HepG2 (cell line): ENCODE results near the gene OPTN. TPM values are rescaled to one million over a fixed set of nuclear protein-coding genes. Genes with fewer than 3 reads are reported as not detected.
A peak's percentile ranks its signal among the peaks of the same experiment; 100 is the strongest.

ENCODE experiments used
- ARID4A ChIP-seq: sonication (generic); formaldehyde crosslinking; IDR thresholded peaks from 2 replicates; pipeline ENCODE4 v1.5.0; 2020; ENCODE audit warnings: mild to moderate bottlenecking, missing genetic modification reagents, borderline replicate concordance
- ASH2L ChIP-seq: fragments of 300-600, 200-600 bp; sonication (generic); IDR thresholded peaks from 2 replicates; pipeline ENCODE4 v1.7.0; 2017; ENCODE audit warnings: low read depth, mild to moderate bottlenecking, moderate library complexity, mixed read lengths, low read length; ENCODE audit not compliant: insufficient read length
- ELF1 ChIP-seq: sonication (generic); formaldehyde crosslinking; IDR thresholded peaks from 2 replicates; pipeline ENCODE4 v1.4.0; 2020; ENCODE audit warnings: missing genetic modification reagents
- JUND ChIP-seq: sonication (generic); formaldehyde crosslinking; IDR thresholded peaks from 2 replicates; pipeline ENCODE4 v1.8.0; 2022; ENCODE audit warnings: mild to moderate bottlenecking, missing genetic modification reagents
- LCORL ChIP-seq, 2 experiments: fragments of 450-650 bp in 1 of 2; sonication (generic) in 1 of 2; formaldehyde crosslinking in 1 of 2; IDR thresholded peaks; 2 replicates each; pipeline versions ENCODE4 v1.5.0 to v1.6.1; 2017 to 2020; ENCODE audit warnings: antibody characterized with exemption in 1 of 2, missing genetic modification reagents in 1 of 2
- NR1H2 ChIP-seq: sonication (generic); formaldehyde crosslinking; IDR thresholded peaks from 2 replicates; pipeline ENCODE4 v1.8.1; 2022; ENCODE audit warnings: low read depth, missing genetic modification reagents, borderline replicate concordance
- PLRG1 ChIP-seq: fragments of 450-650 bp; conservative IDR thresholded peaks from 2 replicates; pipeline ENCODE4 v1.6.1; 2016
- TAF1 ChIP-seq: sonication (generic); formaldehyde crosslinking; IDR thresholded peaks from 2 replicates; pipeline ENCODE4 v1.4.0; 2020; ENCODE audit warnings: missing genetic modification reagents
- USF2 ChIP-seq, 2 experiments: sonication (generic) in 1 of 2; formaldehyde crosslinking in 1 of 2; IDR thresholded peaks; 2 replicates each; pipeline versions ENCODE4 v1.5.1 to v1.6.1; 2011 to 2020; ENCODE audit warnings: borderline replicate concordance in 1 of 2, low read depth in 1 of 2, low read length in 1 of 2, mild to moderate bottlenecking in 1 of 2, missing genetic modification reagents in 1 of 2, moderate library complexity in 1 of 2
- ZBTB42 ChIP-seq: sonication (generic); formaldehyde crosslinking; IDR thresholded peaks from 2 replicates; pipeline ENCODE4 v1.5.0; 2020; ENCODE audit warnings: mild to moderate bottlenecking, missing genetic modification reagents
- ZEB1 ChIP-seq: IDR thresholded peaks from 2 replicates; pipeline ENCODE4 v1.6.1; 2012; ENCODE audit warnings: mild to moderate bottlenecking, low read depth, inconsistent platforms; ENCODE audit not compliant: insufficient replicate concordance
- ZFAT ChIP-seq: sonication (generic); formaldehyde crosslinking; conservative IDR thresholded peaks from 2 replicates; pipeline ENCODE4 v1.8.1; 2023; ENCODE audit warnings: missing genetic modification reagents, inconsistent platforms
- ZFP90 ChIP-seq: sonication (generic); formaldehyde crosslinking; IDR thresholded peaks from 2 replicates; pipeline ENCODE4 v1.8.0; 2022; ENCODE audit warnings: missing genetic modification reagents, mild to moderate bottlenecking, inconsistent platforms, borderline replicate concordance
- ZNF143 ChIP-seq: sonication (generic); formaldehyde crosslinking; IDR thresholded peaks from 2 replicates; pipeline ENCODE4 v1.4.0; 2020; ENCODE audit warnings: missing genetic modification reagents
- ZNF232 ChIP-seq: sonication (generic); formaldehyde crosslinking; IDR thresholded peaks from 2 replicates; pipeline ENCODE4 v1.4.0; 2020; ENCODE audit warnings: missing genetic modification reagents, borderline replicate concordance
- ZNF432 ChIP-seq: sonication (generic); formaldehyde crosslinking; IDR thresholded peaks from 2 replicates; pipeline ENCODE4 v1.5.0; 2020; ENCODE audit warnings: missing genetic modification reagents, mild to moderate bottlenecking, borderline replicate concordance
- ZNF564 ChIP-seq: sonication (generic); formaldehyde crosslinking; IDR thresholded peaks from 2 replicates; pipeline ENCODE4 v1.8.1; 2023; ENCODE audit warnings: mild to moderate bottlenecking, missing genetic modification reagents
- ZNF784 ChIP-seq: sonication (generic); formaldehyde crosslinking; IDR thresholded peaks from 2 replicates; pipeline ENCODE4 v1.5.1; 2020; ENCODE audit warnings: missing genetic modification reagents, mild to moderate bottlenecking, borderline replicate concordance
- ZSCAN5A ChIP-seq: sonication (generic); formaldehyde crosslinking; IDR thresholded peaks from 2 replicates; pipeline ENCODE4 v1.8.0; 2022; ENCODE audit warnings: mild to moderate bottlenecking, missing genetic modification reagents, borderline replicate concordance
- polyA plus RNA-seq, 8 experiments: library from polyadenylated mRNA; depleted of rRNA in 3 of 8; stranded (reverse) in 7 of 8; unstranded in 1 of 8; fragments of >200 nt; fragmentation: Illumina TruSeq in 4 of 8; extraction: Trizol in 4 of 8; gene quantifications; 2 replicates each; pipeline versions ENCODE4 v1.2.1 to v1.2.3, GENCODE V29; 2011 to 2016; ENCODE audit warnings: low read depth in 4 of 8, missing spikeins in 1 of 8, mixed read lengths in 1 of 8; ENCODE audit not compliant: insufficient read depth in 1 of 8
- total RNA-seq, 5 experiments: library from RNA; depleted of rRNA; stranded (reverse); fragments of >200 nt; fragmentation: Illumina TruSeq; extraction: Trizol; gene quantifications; 2 replicates each; pipeline ENCODE4 v1.2.3, GENCODE V29; 2016; ENCODE audit warnings: low read depth in 1 of 5

Gene OPTN
- total and polyA plus RNA-seq, 2 of the 13 experiments (the other 11 are each of a cell fraction or from before 2014, with no cell fraction given): 13.4 to 46.6 TPM

- TF ChIP-seq ZFP90 (CRISPR knock-in tag): 0 out of 2 replicates have a peak, but pooled peaks have one; percentile 78
- TF ChIP-seq ZSCAN5A (CRISPR knock-in tag): peak; percentile 59; the same call in 1 of the 2 replicates
- no peak for TF ChIP-seq ZEB1
- no peak for TF ChIP-seq ZBTB42 (CRISPR knock-in tag)
- TF ChIP-seq ZNF784 (CRISPR knock-in tag): peak; percentile 61; the same call in 1 of the 2 replicates
- peak; percentile 100 for TF ChIP-seq ARID4A
- TF ChIP-seq LCORL (IDR thresholded peaks at IDR 0.05): no peak
- peak; percentile 74 for TF ChIP-seq LCORL (CRISPR knock-in tag; IDR thresholded peaks at IDR 0.05)
- TF ChIP-seq ZFAT (CRISPR knock-in tag): no peak
- TF ChIP-seq JUND (CRISPR knock-in tag): no peak
- peak; percentile 63; the same call in 1 of the 2 replicates for TF ChIP-seq TAF1 (CRISPR knock-in tag)
- TF ChIP-seq ELF1: peak; percentile 75
- TF ChIP-seq PLRG1: no peak
- TF ChIP-seq ASH2L: peak; percentile 54
- no peak for TF ChIP-seq ZNF564
- 0 out of 2 replicates have a peak, but pooled peaks have one; percentile 32 for TF ChIP-seq ZNF232 (CRISPR knock-in tag)
- no peak for TF ChIP-seq NR1H2 (CRISPR knock-in tag)
- TF ChIP-seq ZNF143: peak; percentile 29; the same call in 1 of the 2 replicates
- TF ChIP-seq USF2 (IDR thresholded peaks at IDR 0.05; ENCODE audit: low read depth, low read length): no peak
- no peak for TF ChIP-seq USF2 (CRISPR knock-in tag; IDR thresholded peaks at IDR 0.05; ENCODE audit: borderline replicate concordance)
- no peak for TF ChIP-seq ZNF432 (CRISPR knock-in tag)
These were observed 61.2 kb downstream of the OPTN start, which contains the start of gene MCM10 (continued) for GRCh38 chr10:13160934-13161856.
